HEK293 (cell line): ENCODE results near the gene LAMB4.

Source experiments
- IKZF3 ChIP-seq: fragments of 450-650 bp; IDR thresholded peaks from 2 replicates; pipeline ENCODE4 v1.5.0; 2018; ENCODE audit warnings: missing biosample characterization, mild to moderate bottlenecking, missing genetic modification characterization, moderate library complexity
- YY1 ChIP-seq: fragments of 450-650 bp; formaldehyde crosslinking; IDR thresholded peaks from 2 replicates; pipeline ENCODE4 v1.5.1; 2018; ENCODE audit warnings: missing biosample characterization, missing genetic modification characterization

DNA sequence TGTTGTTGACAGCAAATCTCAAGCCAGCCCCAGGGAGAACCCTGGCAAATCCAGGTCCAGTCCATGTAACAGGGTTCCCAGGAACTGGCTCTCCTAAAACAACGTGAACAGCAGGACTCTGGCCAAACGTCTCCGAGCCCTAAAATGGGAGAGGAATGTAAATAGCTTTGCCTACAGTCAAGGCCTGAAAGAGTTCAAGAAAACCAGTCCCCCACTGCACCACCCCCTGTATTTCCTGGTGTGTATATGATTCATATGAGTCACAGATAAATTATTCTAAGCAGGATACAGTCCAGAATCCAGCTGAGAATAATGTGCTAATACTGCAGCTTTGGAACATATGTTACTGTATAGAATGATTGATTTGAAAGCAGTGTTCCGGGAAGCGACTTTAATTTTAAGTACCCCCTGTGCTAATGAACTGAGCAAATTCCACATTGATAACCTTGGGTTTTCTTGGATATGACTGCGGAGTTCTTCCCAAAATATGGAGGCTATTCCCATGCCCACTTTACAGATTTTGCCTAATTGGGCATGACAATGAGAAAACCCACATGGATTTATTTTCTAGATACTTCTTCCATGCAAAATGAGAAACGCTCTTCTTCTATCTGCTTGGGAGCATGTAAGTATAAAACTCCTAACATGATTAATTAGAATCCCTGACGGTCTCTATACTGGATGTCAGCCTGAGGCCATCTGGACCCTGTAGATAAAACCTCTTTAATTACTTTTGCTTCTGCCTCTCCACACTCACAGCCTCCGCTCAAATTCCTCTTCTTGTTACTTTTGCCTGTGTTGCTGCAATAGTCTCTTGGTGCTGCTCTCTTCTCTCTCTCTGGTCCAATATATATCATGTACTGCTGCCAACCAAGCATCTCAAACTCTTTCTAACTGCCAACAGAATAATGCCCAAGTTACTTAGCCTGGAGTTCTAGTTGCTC lies 50.2 kb downstream of the LAMB4 start:
- TF ChIP-seq IKZF3 (tag by site-specific recombination) = no peak
- no peak for TF ChIP-seq YY1 (tag by site-specific recombination)
